RWPE2 (cell line): Measurements from ENCODE around the gene C1orf50.

Experiments used
- ATAC-seq: fragments of 200-7000 bp; cut with Tn5 transposase; 3 replicates; pipeline ENCODE4 v1.9.1; 2021; ENCODE audit warnings: low read depth
- DNase-seq: peaks from one replicate; pipeline ENCODE4 v3.0.0-alpha.2; 2020; ENCODE audit warnings: low spot score
- H3K27ac ChIP-seq: fragments of 450-650 bp; 2 replicates; pipeline ENCODE4 v1.5.1; 2017; ENCODE audit warnings: mild to moderate bottlenecking; ENCODE audit not compliant: poor library complexity, severe bottlenecking
- H3K27me3 ChIP-seq: fragments of 250-450 bp; sonication (Bioruptor Pico); 2 replicates; pipeline ENCODE4 v1.5.1; 2021; ENCODE audit warnings: mild to moderate bottlenecking, moderate library complexity; ENCODE audit not compliant: insufficient read depth, poor library complexity, severe bottlenecking
- H3K36me3 ChIP-seq: fragments of 250-450 bp; sonication (Bioruptor Pico); 2 replicates; pipeline ENCODE4 v1.5.1; 2020; ENCODE audit warnings: low read depth, mild to moderate bottlenecking, moderate library complexity
- H3K4me1 ChIP-seq: fragments of 250-450 bp; sonication (Bioruptor Pico); 2 replicates; pipeline ENCODE4 v1.5.1; 2021; ENCODE audit warnings: mild to moderate bottlenecking, moderate library complexity; ENCODE audit not compliant: insufficient read depth, poor library complexity, severe bottlenecking
- H3K4me3 ChIP-seq: fragments of 250-450 bp; sonication (Bioruptor Pico); 2 replicates; pipeline ENCODE4 v1.5.1; 2021; ENCODE audit warnings: mild to moderate bottlenecking, moderate library complexity; ENCODE audit not compliant: severe bottlenecking
- H3K9me3 ChIP-seq: fragments of 250-450 bp; sonication (Bioruptor Pico); 2 replicates; pipeline ENCODE4 v1.5.1; 2021; ENCODE audit warnings: mild to moderate bottlenecking, moderate library complexity; ENCODE audit not compliant: severe bottlenecking
- CTCF ChIP-seq: fragments of 450-650 bp; IDR thresholded peaks from one replicate; pipeline ENCODE4 v1.5.1; 2017; ENCODE audit warnings: mild to moderate bottlenecking, moderate library complexity; ENCODE audit not compliant: poor library complexity, severe bottlenecking

C1orf50 gene

GRCh38 chr1:42742617-42743316 is 24.3 kb upstream of the C1orf50 start:
- peak overlapping the region; percentile 55 for H3K27ac ChIP-seq
- peak; percentile 15; the same call in 2 of the 3 replicates for ATAC-seq

GRCh38 chr1:42743317-42744147 is 23.5 kb upstream of the C1orf50 start:
- ATAC-seq (peak; percentile 85), DNase-seq (no peak)
- H3K27ac ChIP-seq: peak overlapping the region; percentile 55
- no peaks in the 10 kb centered on the region for H3K9me3 ChIP-seq
- no peaks in the 10 kb centered on the region for H3K36me3 ChIP-seq
- peaks cover 12% of the 10 kb centered on the region for H3K4me1 ChIP-seq
- TF ChIP-seq CTCF: no peak
- H3K27me3 ChIP-seq: no peaks in the 10 kb centered on the region
- H3K4me3 ChIP-seq: no peak overlapping the region

More at GRCh38 chr1:42742617-42743316, 24.3 kb upstream of the C1orf50 start:
- no peaks in the 10 kb centered on the region for H3K9me3 ChIP-seq
- peaks cover 12% of the 10 kb centered on the region for H3K4me1 ChIP-seq
- no peaks in the 10 kb centered on the region for H3K27me3 ChIP-seq
- no peaks in the 10 kb centered on the region for H3K36me3 ChIP-seq
- H3K4me3 ChIP-seq: no peak overlapping the region
- TF ChIP-seq CTCF: no peak
- no peak for DNase-seq

GRCh38 chr1:42744148-42744413 is 23.0 kb upstream of the C1orf50 start:
- H3K4me3 ChIP-seq: no peak overlapping the region
- no peak overlapping the region for H3K27ac ChIP-seq
- DNase-seq (no peak), ATAC-seq (no peak)
- no peak for TF ChIP-seq CTCF
- H3K9me3 ChIP-seq: no peaks in the 10 kb centered on the region
- no peaks in the 10 kb centered on the region for H3K36me3 ChIP-seq
- no peaks in the 10 kb centered on the region for H3K27me3 ChIP-seq
- H3K4me1 ChIP-seq: peaks cover 12% of the 10 kb centered on the region

- TF ChIP-seq CTCF: no peak
- ATAC-seq (no peak), DNase-seq (no peak)
- Histone ChIP-seq H3K4me3 (no peak overlapping the region), H3K36me3 (peaks cover 6% of the 10 kb centered on the region; the same call in 1 of the 2 replicates), H3K27ac (no peak overlapping the region), H3K4me1 (peaks cover 12% of the 10 kb centered on the region), H3K9me3 (no peaks in the 10 kb centered on the region), H3K27me3 (no peaks in the 10 kb centered on the region)
These were observed 21.2 kb upstream of the C1orf50 start for GRCh38 chr1:42745851-42746250.
